ENCODE measurements around the gene TP53. TPM values are rescaled to one million over a fixed set of nuclear protein-coding genes. Genes with fewer than 3 reads are reported as not detected.
A peak's percentile ranks its signal among the peaks of the same experiment; 100 is the strongest.
"Not testable (repeated sequence)": the region's sequence is repeated elsewhere in the genome, so short reads cannot be mapped to it uniquely, and the experiment has no call there.

Gene TP53
- total and polyA plus RNA-seq, 3 experiments from 2014 or later: 33.5 to 151 (median 150) TPM

GRCh38 chr17:7647018-7647417, 40.3 kb downstream of the TP53 start:
- no peaks in the 10 kb centered on the region for H3K9me3 Mint-ChIP-seq
- H3K4me1 ChIP-seq (ENCODE audit: insufficient read depth, low read length): peaks cover 9% of the 10 kb centered on the region
- peaks cover 10 to 19% (median 15%) of the 10 kb centered on the region in 3 donors for H3K4me1 Mint-ChIP-seq
- POLR2A ChIA-PET: no interaction called here
- H3K27me3 Mint-ChIP-seq: peaks cover 40 to 43% of the 10 kb centered on the region in 2 donors
- H3K36me3 Mint-ChIP-seq: no peaks in the 10 kb centered on the region
- peaks cover 18% of the 10 kb centered on the region for H3K27me3 ChIP-seq (ENCODE audit: insufficient read depth, low read length, poor library complexity, severe bottlenecking)
- no peaks in the 10 kb centered on the region for H3K9me3 ChIP-seq (ENCODE audit: low read length)
- no peak overlapping the region for H3K27ac Mint-ChIP-seq
- H3K4me3 ChIP-seq (ENCODE audit: low read length): no peak overlapping the region
- no peak overlapping the region for H3K27ac ChIP-seq (ENCODE audit: low read depth, low read length)
- H3K36me3 ChIP-seq (ENCODE audit: insufficient read depth, low read length): no peaks in the 10 kb centered on the region
- CTCF ChIA-PET: no interaction called here
- peak overlapping the region in 1 of 7 donors; percentile 72 for H3K4me3 Mint-ChIP-seq
- DNase-seq: no peak

- Histone ChIP-seq H3K9me3 (ENCODE audit: low read length) (no peaks in the 10 kb centered on the region), H3K4me3 (ENCODE audit: low read length) (no peak overlapping the region), H3K36me3 (ENCODE audit: insufficient read depth, low read length) (no peaks in the 10 kb centered on the region), H3K4me1 (ENCODE audit: insufficient read depth, low read length) (peaks cover 9% of the 10 kb centered on the region), H3K27me3 (ENCODE audit: insufficient read depth, low read length, poor library complexity, severe bottlenecking) (peaks cover 14% of the 10 kb centered on the region), H3K27ac (ENCODE audit: low read depth, low read length) (no peak overlapping the region)
- H3K27ac Mint-ChIP-seq: no peak overlapping the region
- no peak overlapping the region for H3K4me3 Mint-ChIP-seq
- DNase-seq: no peak
- H3K4me1 Mint-ChIP-seq: peaks cover 15 to 17% (median 15%) of the 10 kb centered on the region in 3 donors
- ChIA-PET CTCF (interaction anchor here (0.8 kb wide), 1 partner anchor 40 kb away, joined by 3 read pairs; no protein-coding TSS in a partner anchor), POLR2A (no interaction called here)
- H3K36me3 Mint-ChIP-seq: no peaks in the 10 kb centered on the region
- H3K9me3 Mint-ChIP-seq: no peaks in the 10 kb centered on the region
- peaks cover 41 to 47% of the 10 kb centered on the region in 2 donors for H3K27me3 Mint-ChIP-seq
Measured at GRCh38 chr17:7646457-7646856, 40.8 kb downstream of the TP53 start.

- no peak overlapping the region for H3K27ac ChIP-seq (ENCODE audit: low read depth, low read length)
- H3K27ac Mint-ChIP-seq: no peak overlapping the region
- H3K27me3 ChIP-seq (ENCODE audit: insufficient read depth, low read length, poor library complexity, severe bottlenecking): peaks cover under 1% of the 10 kb centered on the region
- H3K27me3 Mint-ChIP-seq: peaks cover 28 to 33% of the 10 kb centered on the region in 2 donors
- ChIA-PET CTCF (no interaction called here), POLR2A (no interaction called here)
- H3K36me3 ChIP-seq (ENCODE audit: insufficient read depth, low read length): no peaks in the 10 kb centered on the region
- no peaks in the 10 kb centered on the region for H3K36me3 Mint-ChIP-seq
- peaks cover under 1% of the 10 kb centered on the region for H3K4me1 ChIP-seq (ENCODE audit: insufficient read depth, low read length)
- no peak for DNase-seq
- no peak overlapping the region for H3K4me3 ChIP-seq (ENCODE audit: low read length)
- H3K4me1 Mint-ChIP-seq: peaks cover under 1 to 6% (median under 1%) of the 10 kb centered on the region in 3 donors
- H3K4me3 Mint-ChIP-seq: no peak overlapping the region
- H3K9me3 Mint-ChIP-seq: no peaks in the 10 kb centered on the region
- H3K9me3 ChIP-seq (ENCODE audit: low read length): no peaks in the 10 kb centered on the region
Measured at GRCh38 chr17:7644775-7645174, 42.5 kb downstream of the TP53 start.

DNA sequence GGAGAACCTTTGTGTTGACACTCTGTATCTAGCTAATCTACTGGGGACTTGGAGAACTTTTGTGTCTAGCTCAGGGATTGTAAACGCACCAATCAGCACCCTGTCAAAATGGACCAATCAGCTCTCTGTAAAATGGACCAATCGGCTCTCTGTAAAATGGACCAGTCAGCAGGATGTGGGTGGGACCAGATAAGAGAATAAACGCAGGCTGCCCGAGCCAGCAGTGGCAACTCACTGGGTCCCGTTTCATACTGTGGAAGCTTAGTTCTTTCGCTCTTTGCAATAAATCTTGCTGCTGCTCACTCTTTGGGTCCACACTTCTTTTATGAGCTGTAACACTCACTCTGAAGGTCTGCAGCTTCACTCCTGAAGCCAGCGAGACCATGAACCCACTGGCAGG, 45.7 kb downstream of the TP53 start:
- H3K27ac ChIP-seq (ENCODE audit: low read depth, low read length); H3K36me3 ChIP-seq (ENCODE audit: insufficient read depth, low read length); H3K27me3 ChIP-seq (ENCODE audit: insufficient read depth, low read length, poor library complexity, severe bottlenecking); H3K9me3 Mint-ChIP-seq; POLR2A ChIA-PET; H3K4me3 ChIP-seq (ENCODE audit: low read length); H3K9me3 ChIP-seq (ENCODE audit: low read length); H3K36me3 Mint-ChIP-seq; DNase-seq; H3K4me1 Mint-ChIP-seq; H3K4me1 ChIP-seq (ENCODE audit: insufficient read depth, low read length): not testable (repeated sequence)
- H3K4me3 Mint-ChIP-seq: peak overlapping the region in 6 of 7 donors; percentile 17 to 76 (median 50)
- peak overlapping the region in 4 of 8 donors; percentile 38 to 81 (median 62) for H3K27ac Mint-ChIP-seq
- CTCF ChIA-PET: interaction anchor here (1.1 kb wide), 1 partner anchor 33 kb away, joined by 3 read pairs; no protein-coding TSS in a partner anchor
- H3K27me3 Mint-ChIP-seq: peaks cover 14 to 24% of the 10 kb centered on the region in 2 donors

GRCh38 chr17:7640783-7641182, 46.5 kb downstream of the TP53 start:
- Histone ChIP-seq H3K27me3 (ENCODE audit: insufficient read depth, low read length, poor library complexity, severe bottlenecking) (no peaks in the 10 kb centered on the region), H3K4me3 (ENCODE audit: low read length) (no peak overlapping the region), H3K36me3 (ENCODE audit: insufficient read depth, low read length) (no peaks in the 10 kb centered on the region), H3K9me3 (ENCODE audit: low read length) (no peaks in the 10 kb centered on the region), H3K27ac (ENCODE audit: low read depth, low read length) (no peak overlapping the region), H3K4me1 (ENCODE audit: insufficient read depth, low read length) (no peaks in the 10 kb centered on the region)
- CTCF ChIA-PET: no interaction called here
- H3K9me3 Mint-ChIP-seq: no peaks in the 10 kb centered on the region
- no peaks in the 10 kb centered on the region for H3K36me3 Mint-ChIP-seq
- no peak for DNase-seq
- POLR2A ChIA-PET: no interaction called here
- peaks cover 0 to 6% (median 0%) of the 10 kb centered on the region in 3 donors for H3K4me1 Mint-ChIP-seq
- H3K27ac Mint-ChIP-seq: no peak overlapping the region
- H3K27me3 Mint-ChIP-seq: peaks cover 12 to 16% of the 10 kb centered on the region in 2 donors
- H3K4me3 Mint-ChIP-seq: no peak overlapping the region

DNA sequence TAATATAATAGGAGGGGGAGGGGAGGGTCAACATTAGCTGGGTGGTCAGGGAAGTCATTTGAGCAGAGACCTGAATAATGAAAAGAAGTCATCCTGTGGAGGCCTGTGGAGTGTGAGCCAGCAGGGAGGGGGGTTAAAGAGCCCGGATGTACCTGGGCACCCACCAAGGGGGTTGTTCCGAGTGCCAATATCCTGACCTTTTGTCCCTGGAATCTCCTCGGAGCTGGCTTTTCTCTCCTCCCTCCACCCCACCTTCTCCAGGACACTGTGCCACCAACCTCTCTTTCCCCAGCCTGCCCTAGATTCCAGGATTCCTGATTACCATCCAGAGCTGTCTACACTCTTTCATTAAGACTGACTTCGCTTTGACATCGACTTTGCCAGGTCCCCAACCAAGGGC, 51.1 kb downstream of the TP53 start:
- no peak overlapping the region for H3K4me3 Mint-ChIP-seq
- ChIA-PET CTCF (interaction anchor here (1.3 kb wide), 1 partner anchor 15 kb away, joined by 3 read pairs; the partner anchor contains the start of gene ATP1B2), POLR2A (no interaction called here)
- no peaks in the 10 kb centered on the region for H3K9me3 ChIP-seq (ENCODE audit: low read length)
- no peaks in the 10 kb centered on the region for H3K36me3 ChIP-seq (ENCODE audit: insufficient read depth, low read length)
- no peaks in the 10 kb centered on the region for H3K36me3 Mint-ChIP-seq
- no peaks in the 10 kb centered on the region for H3K4me1 Mint-ChIP-seq
- no peak overlapping the region for H3K27ac ChIP-seq (ENCODE audit: low read depth, low read length)
- no peak for DNase-seq
- no peaks in the 10 kb centered on the region for H3K27me3 ChIP-seq (ENCODE audit: insufficient read depth, low read length, poor library complexity, severe bottlenecking)
- no peaks in the 10 kb centered on the region for H3K9me3 Mint-ChIP-seq
- H3K27ac Mint-ChIP-seq: no peak overlapping the region
- no peak overlapping the region for H3K4me3 ChIP-seq (ENCODE audit: low read length)
- no peaks in the 10 kb centered on the region for H3K27me3 Mint-ChIP-seq
- H3K4me1 ChIP-seq (ENCODE audit: insufficient read depth, low read length): no peaks in the 10 kb centered on the region

DNA sequence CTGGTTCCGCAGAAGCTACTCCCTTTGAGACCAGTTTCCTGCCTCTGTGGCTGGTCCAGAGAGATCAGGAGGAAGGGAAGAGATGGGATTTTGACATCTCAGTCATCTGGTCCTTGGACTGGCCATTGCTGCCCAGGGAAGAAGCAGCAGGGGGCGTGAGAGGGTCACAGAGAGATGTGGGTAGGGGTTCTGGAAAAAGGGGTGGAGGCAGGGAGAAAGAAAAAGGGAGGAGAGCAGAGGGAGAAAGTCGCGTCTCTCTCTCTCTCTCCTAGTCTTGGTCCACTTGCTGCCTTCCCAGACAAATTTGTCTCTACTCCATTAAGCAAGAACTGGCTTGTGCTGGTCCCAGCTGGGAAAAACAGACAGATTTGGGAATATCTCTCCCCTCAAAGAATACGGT, 52.9 kb downstream of the TP53 start:
- CTCF ChIA-PET: interaction anchor here (1.1 kb wide), 1 partner anchor 16 kb away, joined by 4 read pairs; the partner anchor contains the start of gene ATP1B2

DNA sequence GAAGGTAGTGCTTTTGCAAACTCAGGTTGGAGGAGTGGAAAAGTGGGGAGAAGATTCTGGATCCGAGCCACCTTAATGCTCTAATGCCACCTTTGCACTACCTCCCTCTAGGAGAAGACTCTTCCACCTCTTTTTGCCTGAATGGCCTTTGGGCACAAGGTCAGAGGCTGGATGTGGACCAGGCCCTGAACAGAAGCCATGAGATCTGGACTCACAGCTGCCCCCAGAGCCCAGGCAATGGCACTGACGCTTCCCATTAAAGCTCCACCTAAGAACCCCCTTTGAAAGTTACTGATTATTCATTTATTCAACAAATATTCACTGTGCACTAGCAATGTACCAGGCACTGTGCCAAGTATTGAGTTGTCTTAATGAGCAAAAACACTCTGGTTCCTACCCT, 54.2 kb downstream of the TP53 start:
- Mint-ChIP-seq H3K36me3 (no peaks in the 10 kb centered on the region), H3K9me3 (no peaks in the 10 kb centered on the region), H3K27me3 (no peaks in the 10 kb centered on the region), H3K4me3 (peak overlapping the region in 1 of 7 donors; percentile 26), H3K27ac (no peak overlapping the region), H3K4me1 (no peaks in the 10 kb centered on the region)
- Histone ChIP-seq H3K27ac (ENCODE audit: low read depth, low read length) (no peak overlapping the region), H3K9me3 (ENCODE audit: low read length) (no peaks in the 10 kb centered on the region), H3K36me3 (ENCODE audit: insufficient read depth, low read length) (no peaks in the 10 kb centered on the region), H3K4me3 (ENCODE audit: low read length) (no peak overlapping the region), H3K4me1 (ENCODE audit: insufficient read depth, low read length) (no peaks in the 10 kb centered on the region), H3K27me3 (ENCODE audit: insufficient read depth, low read length, poor library complexity, severe bottlenecking) (no peaks in the 10 kb centered on the region)
- no peak for DNase-seq
- ChIA-PET POLR2A (no interaction called here), CTCF (interaction anchor here (1.3 to 5.0 kb wide), 2 partner anchors 18 to 55 kb away, joined by 4 to 33 read pairs; partner anchors contain the start of genes FXR2, TP53 and WRAP53)

More for the DNA sequence above, 52.9 kb downstream of the TP53 start:
- Histone ChIP-seq H3K4me1 (ENCODE audit: insufficient read depth, low read length) (no peaks in the 10 kb centered on the region), H3K36me3 (ENCODE audit: insufficient read depth, low read length) (no peaks in the 10 kb centered on the region), H3K4me3 (ENCODE audit: low read length) (no peak overlapping the region), H3K27me3 (ENCODE audit: insufficient read depth, low read length, poor library complexity, severe bottlenecking) (no peaks in the 10 kb centered on the region), H3K27ac (ENCODE audit: low read depth, low read length) (no peak overlapping the region), H3K9me3 (ENCODE audit: low read length) (no peaks in the 10 kb centered on the region)
- Mint-ChIP-seq H3K36me3 (no peaks in the 10 kb centered on the region), H3K27me3 (no peaks in the 10 kb centered on the region), H3K4me3 (no peak overlapping the region), H3K9me3 (no peaks in the 10 kb centered on the region), H3K4me1 (no peaks in the 10 kb centered on the region), H3K27ac (no peak overlapping the region)
- POLR2A ChIA-PET: interaction anchor here (1.2 to 1.6 kb wide), 2 partner anchors 16 to 53 kb away, joined by 3 to 10 read pairs; partner anchors contain the start of genes ATP1B2 and TP53
- no peak for DNase-seq

Data from CD8-positive, alpha-beta memory T cell (primary cell).